Vagina (tissue), 2 donors: Measurements from ENCODE around the gene TBC1D24.

ENCODE experiments used
- POLR2A ChIP-seq, 2 donors: fragments of 450-650 bp; IDR thresholded peaks; one replicate each; pipeline ENCODE4 v1.6.1; 2017; ENCODE audit warnings: antibody characterized with exemption in 2 of 2, mild to moderate bottlenecking in 2 of 2, moderate library complexity in 2 of 2
- TF ChIP-seq, protein P1 (sequence below), 3 experiments: fragments of 450-650 bp in 2 of 3; fragments of 200-600 bp in 1 of 3; sonication (generic) in 1 of 3; IDR thresholded peaks; one replicate each; pipeline ENCODE4 v1.5.1; 2017 to 2019; ENCODE audit warnings: antibody characterized with exemption in 3 of 3, mild to moderate bottlenecking in 2 of 3, moderate library complexity in 2 of 3

DNA sequence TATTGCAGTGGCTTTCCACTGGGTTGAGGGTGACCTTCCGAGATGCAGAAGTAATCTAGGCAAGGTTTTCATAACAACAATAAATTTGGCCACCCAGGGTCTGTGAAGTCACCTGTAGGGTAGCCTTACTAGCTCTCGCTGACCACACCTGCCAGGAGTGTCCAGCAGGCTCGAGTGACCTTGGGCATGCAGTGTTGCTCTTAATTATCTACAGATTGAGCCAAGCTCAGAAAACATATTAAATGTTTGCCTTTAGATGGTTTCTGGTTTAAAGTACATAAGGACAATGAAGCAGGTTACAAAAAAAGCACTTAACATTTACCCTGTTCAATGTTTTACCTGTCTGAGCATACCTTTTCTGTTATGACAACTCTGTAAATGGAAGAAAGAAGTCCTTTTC is 1.8 kb downstream of the TBC1D24 start:
- TF ChIP-seq POLR2A (IDR thresholded peaks at IDR 0.05): no peak
- TF ChIP-seq, protein P1, sequence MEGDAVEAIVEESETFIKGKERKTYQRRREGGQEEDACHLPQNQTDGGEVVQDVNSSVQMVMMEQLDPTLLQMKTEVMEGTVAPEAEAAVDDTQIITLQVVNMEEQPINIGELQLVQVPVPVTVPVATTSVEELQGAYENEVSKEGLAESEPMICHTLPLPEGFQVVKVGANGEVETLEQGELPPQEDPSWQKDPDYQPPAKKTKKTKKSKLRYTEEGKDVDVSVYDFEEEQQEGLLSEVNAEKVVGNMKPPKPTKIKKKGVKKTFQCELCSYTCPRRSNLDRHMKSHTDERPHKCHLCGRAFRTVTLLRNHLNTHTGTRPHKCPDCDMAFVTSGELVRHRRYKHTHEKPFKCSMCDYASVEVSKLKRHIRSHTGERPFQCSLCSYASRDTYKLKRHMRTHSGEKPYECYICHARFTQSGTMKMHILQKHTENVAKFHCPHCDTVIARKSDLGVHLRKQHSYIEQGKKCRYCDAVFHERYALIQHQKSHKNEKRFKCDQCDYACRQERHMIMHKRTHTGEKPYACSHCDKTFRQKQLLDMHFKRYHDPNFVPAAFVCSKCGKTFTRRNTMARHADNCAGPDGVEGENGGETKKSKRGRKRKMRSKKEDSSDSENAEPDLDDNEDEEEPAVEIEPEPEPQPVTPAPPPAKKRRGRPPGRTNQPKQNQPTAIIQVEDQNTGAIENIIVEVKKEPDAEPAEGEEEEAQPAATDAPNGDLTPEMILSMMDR (IDR thresholded peaks at IDR 0.05): no peak
